Upper lobe of left lung (tissue), 4 donors: ENCODE data around the gene NEK4.

Source experiments
- CTCF ChIP-seq, 6 experiments: fragments of 450-650 bp in 4 of 6; fragments of 200-600 bp in 2 of 6; sonication (generic) in 2 of 6; IDR thresholded peaks; one replicate each; pipeline ENCODE4 v1.5.1; 2016 to 2019; ENCODE audit warnings: antibody characterized with exemption in 6 of 6
- EP300 ChIP-seq, 4 donors: sonication (generic); formaldehyde crosslinking; IDR thresholded peaks; one replicate each; pipeline ENCODE4 v1.5.1; 2017; ENCODE audit warnings: antibody characterized with exemption in 4 of 4, control low read depth in 2 of 4
- POLR2AphosphoS5 ChIP-seq, 2 donors: sonication (generic); formaldehyde crosslinking; IDR thresholded peaks; one replicate each; pipeline ENCODE4 v1.5.1; 2017; ENCODE audit warnings: antibody characterized with exemption in 2 of 2

- TF ChIP-seq CTCF (IDR thresholded peaks at IDR 0.05) (peak in 1 of 6 experiments; percentile 8), EP300 (IDR thresholded peaks at IDR 0.05) (no peak), POLR2AphosphoS5 (IDR thresholded peaks at IDR 0.05) (no peak)
These were observed 28.3 kb upstream of the NEK4 start for GRCh38 chr3:52798978-52799476.
